SKM-1 (cell line): ENCODE data around the gene AKAP5.

Source experiments
- DNase-seq: peaks from one replicate; lab custom pipeline; 2025; ENCODE audit not compliant: unreplicated experiment; lab: John Stamatoyannopoulos, UW

The AKAP5 gene

DNA sequence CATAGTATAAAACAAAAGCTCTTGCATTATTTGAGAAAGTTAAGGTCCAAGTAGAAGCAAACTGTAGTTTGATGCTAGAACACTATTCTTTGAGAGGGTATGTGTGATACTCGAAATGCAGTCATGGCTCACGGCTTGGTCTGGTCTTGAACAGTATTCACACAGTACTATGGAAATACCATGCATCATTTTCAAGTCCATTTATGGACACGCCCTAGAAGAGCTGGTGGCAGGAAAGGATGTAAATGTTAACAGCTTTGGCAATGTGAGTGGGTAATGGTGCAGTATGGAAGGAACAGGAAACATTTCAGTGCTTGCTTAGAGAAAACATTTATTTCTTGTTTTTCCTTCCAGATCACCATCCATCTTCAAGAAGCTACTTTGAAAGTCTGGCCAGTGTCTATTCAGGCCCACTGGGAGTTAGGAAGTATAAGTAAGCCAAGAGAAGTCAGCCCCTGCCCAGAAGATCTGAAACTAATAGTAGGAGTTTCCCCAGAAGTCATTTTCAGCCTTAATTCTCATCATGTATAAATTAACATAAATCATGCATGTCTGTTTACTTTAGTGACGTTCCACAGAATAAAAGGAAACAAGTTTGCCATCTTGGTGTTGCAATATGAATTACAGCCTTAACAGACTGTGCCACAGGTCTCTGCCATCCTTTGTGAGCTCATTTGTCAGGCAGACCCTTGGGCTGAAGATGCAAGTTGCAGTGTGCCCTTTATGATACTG is 5.7 kb upstream of the AKAP5 start:
- DNase-seq = no peak

DNA sequence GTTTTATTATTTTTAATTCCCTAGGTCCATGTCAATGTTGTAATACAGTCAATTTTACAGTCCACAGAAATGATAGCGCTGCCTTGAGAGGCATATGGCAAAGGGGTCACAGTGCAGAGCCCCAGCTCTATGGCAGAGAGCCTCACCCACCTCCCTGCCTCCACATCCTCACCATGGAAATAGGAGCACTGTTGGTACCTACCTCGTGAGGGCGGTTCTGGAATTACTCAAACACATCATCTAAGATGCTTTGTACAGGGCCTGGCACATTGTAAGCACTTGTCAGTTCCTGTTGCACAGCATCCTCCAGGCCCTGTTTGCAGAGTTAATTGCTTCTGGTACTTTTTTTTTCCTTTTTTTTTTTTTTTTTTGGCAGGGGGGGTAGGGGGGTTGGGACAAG is 4.1 kb upstream of the AKAP5 start:
- DNase-seq = no peak

DNA sequence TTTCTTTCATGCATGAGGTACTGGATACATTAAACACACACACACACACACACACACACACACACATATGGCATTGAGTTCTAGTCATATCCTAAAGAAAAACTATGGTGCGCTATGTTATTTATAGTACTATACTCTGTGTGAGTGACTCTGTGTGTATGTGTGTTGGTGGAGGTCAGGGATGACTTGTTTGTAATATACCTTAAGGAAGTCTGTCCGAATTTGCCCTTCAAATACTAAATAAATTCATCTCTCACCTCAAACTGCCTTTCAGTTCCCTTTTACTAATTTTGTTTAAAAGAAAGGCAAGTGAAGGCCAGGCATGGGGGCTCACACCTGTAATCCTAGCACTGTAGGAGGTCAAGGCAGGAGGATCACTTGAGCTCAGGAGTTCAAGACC is 2.1 kb upstream of the AKAP5 start:
- DNase-seq = no peak

DNA sequence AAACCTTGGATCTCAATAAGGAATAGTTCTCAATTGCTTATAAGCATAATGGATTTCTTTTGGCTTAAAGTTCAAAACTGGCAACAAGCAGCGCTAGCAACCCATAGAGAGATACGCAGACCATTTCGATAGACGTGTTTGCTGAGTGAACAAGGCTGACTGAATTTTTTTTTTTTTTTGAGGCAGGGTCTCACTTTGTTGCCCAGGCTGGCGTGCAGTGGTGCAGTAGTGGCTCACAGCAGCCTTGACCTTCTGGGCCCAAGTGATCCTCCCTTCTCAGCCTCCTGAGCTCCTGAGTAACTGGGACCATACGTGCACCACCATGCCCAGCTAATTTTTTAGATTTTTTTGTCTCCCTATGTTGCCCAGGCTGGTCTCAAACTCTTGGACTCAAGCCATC is 1.4 kb upstream of the AKAP5 start:
- DNase-seq = no peak

DNA sequence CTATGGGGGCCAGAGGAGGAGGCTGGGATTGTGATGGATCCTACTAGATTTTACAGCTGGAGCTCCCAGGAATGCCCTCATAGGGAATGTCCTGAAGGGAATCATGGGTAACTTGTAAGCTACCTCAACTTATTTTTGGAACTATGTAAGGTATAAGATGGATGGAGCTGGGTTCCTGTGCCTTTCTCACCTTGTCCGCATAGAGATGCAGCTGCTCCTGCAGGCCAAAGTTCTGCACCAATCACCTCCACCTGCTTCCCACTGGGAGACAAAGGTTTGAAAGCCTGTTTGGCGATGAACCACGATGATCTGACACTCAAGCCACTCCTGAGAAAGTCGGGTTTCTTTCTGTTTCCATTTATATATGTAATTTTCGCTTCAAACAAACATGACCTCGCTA is 648 bp upstream of the AKAP5 start:
- DNase-seq = no peak

DNA sequence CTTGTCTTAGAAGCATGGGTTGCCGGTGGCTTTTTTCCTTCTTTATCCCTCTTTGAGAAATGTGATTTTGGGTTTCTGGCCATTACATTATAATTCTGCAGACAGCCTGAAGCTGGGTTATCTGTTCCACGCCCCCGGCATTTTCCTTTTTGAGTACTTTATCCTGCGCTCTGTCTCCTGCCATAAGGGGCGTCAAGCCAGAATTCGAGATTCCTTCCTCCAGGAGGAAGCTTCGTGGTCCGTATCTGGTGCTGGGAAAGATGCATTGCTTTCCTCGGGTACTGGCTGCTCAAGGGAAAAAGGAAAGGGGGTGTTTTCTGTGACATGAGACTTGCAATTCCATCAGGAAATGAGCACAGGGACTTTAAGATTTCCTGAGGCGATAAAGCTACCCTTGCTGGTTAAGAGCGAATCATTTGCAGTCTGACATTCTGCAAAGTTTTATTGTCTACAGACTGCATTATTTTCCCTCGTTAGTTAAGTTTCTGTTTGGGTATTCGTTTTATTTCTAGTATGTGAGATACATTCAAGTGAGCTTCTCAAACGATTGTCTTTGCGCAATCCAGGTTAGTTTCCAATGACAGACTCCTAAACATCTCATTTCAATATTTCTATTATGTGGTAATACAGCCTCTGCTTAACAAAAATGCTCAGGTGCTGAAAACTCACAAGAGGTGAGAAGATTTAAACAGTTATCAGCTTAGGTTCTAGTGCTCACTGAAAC is 694 bp downstream of the AKAP5 start:
- DNase-seq = no peak

DNA sequence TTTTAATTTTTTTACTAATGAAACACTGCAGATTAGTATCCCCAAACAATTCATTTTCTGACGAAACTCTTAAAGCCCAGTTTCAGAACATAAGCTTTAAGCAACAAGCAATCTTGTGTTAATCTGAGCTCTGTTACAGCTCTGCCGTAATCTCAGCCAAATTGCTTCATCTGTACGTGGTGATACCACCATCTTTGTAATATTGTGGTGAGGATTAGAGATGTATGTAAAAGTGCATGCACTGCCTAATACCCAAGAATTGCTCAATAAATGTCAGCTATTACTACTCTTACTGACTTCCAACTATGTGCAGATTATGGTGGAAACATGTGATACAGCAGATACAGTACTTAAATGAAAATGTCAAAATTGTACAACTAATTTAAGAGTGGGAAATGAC is 1.8 kb downstream of the AKAP5 start:
- no peak for DNase-seq

DNA sequence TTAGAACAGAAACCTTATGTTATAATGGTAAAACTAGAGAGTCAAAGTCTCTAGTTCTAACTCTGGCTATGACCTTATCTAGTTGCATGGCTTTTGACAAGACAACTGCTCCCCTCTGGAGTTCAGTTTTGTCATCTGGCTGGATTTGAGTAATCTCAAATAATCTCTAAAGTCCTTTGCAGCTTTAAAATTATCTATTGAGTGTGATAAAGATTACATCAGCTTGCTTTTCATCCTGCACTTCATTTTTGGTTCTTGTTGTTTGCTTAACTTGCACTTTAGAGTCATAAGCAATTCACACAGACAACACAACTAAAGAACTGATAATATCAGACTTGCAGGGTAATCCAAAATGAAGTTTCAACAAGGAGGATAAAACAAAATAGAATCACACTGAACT is 2.3 kb downstream of the AKAP5 start:
- DNase-seq = no peak

DNA sequence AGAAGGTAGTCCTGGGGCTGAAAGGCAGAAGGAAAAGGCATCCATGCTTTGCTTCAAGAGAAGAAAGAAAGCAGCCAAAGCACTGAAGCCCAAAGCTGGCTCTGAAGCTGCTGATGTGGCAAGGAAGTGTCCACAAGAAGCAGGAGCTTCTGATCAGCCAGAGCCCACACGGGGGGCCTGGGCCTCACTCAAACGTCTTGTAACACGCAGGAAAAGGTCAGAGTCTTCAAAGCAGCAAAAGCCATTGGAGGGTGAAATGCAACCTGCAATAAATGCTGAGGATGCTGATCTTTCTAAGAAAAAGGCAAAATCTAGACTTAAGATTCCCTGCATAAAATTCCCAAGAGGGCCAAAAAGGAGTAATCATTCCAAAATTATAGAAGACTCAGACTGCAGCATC is 3.2 kb downstream of the AKAP5 start:
- no peak for DNase-seq

DNA sequence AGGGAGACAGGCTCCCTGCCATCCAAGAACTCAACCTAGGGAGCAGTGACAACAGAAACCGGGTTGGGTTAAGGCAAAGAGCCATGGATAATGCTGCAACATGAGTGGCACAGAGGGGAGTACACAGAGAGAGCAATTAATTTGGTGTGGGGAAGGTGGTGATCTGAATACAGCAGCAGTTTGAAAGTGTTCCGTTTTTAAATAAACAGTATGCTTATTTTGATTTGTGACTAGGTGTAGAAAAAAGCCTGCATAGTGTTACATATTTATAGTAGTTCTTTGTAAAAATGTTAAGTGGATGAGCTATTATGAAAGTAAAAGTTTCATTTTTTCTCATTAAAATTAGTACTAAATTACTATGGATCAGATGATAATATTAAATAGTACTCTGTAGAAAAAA is 8.7 kb downstream of the AKAP5 start:
- no peak for DNase-seq

DNA sequence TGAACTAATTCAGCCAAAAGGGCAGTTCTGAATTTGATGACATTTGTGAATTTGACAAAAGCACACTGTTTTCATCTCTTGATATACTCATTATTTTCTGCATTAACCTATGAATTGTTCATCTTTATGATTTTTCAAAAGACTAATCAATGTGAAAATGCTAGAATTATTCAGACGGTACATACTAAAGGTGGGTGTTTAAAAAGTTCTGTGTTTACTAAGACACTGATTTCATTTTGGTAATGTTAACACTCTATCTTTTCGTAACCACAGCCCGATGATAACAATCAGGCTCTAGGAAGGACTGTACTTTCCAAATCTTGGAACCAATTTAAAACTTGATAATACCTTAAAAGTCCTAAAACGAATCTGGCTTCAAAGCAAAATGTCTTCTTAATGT is 9.4 kb downstream of the AKAP5 start:
- DNase-seq = no peak

DNA sequence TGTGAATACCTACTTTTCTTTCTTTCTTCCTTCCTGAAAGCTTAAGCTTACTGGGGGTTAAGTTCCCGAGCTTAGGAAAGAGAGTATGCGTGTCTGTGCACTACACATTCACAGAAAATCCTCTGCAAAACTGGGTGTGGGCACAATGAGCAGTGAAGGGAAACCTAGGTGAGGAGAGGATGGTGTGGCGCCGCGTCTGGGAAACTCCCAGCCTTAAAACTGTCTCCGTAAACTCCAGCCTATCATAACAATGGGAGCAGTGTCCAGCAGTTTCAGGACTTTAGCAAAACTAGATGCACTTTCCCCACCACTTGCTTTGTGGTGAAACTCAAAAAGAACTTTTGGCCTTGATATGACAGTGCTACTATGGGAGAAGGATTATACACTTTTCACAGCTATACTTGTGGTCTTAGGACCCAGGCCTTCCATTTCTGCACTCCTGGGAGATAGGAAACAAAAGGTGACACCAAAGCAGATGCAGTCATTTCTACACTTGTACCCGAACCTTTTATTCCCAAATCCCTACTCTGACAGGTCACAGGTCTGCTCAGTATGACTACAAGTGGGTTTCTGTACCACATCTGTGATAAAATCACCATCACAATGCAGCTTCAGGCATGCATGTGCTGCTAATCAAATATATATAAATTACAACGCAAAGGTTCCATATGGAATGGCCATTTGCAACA is 10.4 kb downstream of the AKAP5 start:
- no peak for DNase-seq

DNA sequence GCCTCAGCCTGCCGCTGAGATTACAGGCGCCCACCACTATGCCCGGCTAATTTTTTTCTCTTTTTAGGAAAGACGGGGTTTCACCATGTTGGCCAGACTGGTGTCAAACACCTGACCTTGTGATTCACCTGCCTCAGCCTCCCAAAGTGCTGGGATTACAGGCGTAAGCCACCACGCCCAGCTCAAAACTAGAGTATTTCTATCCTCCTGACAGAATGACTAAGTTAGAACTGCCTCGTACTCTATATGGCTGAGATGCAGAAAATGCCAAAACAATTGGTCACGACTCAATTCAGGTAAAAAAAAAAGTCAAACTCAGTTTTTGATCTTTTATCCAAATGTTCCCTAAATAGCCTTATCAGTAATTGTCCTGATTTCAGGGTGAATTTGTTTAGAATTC is 11.1 kb downstream of the AKAP5 start:
- no peak for DNase-seq

DNA sequence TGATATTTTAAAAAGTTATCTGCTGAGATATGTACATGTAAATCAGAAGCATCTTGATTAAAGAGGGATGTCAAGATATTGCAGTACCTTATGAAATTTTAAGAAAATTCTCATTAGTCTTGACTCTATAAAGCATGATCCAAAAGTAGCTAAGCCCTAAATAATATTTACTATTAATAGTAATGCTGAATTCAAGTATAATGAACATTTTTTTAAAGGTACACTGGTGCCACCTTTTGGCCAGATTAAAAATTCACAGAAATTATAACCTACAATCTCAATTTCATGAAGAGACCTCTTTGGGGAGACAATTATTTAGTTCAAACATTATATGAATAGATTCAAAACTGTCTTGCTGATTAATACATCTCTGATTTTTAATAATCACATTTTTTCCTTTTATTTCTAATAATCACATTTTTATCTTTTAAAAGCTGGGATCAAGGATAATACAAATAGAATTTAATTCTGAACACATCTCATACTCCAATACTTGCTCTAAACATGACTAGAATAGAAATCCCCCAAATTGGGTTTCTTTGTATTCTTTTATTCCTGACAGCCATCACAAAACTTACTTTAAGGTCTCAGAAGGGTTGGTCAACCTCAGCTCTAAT is 13.4 kb downstream of the AKAP5 start:
- DNase-seq = peak; percentile 0

DNA sequence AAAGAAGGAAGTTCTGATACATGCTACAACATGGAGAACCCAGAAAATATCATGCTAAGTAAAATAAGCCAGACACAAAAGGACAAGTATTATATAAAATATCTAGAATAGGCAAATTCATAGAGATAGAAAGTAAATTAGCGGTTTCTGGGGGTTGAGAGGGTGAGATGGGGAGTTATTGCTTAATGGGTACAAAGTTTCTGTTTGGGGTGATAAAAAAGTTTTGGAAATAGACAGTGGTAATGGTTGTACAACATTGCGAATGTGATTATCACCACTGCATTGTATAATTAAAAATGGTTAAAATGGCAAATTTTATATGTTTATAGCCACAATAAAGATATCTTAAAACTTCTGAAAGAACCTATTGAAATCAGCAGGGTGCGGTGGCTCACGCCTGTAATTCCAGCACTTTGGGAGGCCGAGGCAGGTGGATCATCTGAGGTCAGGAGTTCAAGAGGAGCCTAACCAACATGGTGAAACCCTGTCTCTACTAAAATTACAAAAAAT is 23.3 kb downstream of the AKAP5 start:
- DNase-seq = no peak

DNA sequence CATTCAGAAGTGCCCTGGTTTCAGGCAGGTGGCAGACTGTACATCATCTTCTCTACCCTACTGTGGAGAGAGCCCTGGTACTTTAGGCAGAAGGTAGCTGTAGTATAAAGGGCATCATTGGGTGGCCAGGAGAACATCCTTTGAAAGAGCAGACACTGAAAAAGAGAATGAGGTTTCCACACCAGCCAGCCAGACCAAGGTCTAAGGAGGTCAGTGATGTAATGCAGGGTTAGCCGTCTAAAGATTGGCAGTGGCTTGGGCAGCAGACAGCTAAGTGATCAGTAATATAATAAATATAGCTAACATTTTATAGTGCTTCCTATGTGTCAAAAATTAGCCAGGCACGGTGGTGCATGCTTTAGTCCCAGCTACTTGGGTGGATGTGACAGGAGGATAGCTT is 26.3 kb downstream of the AKAP5 start:
- no peak for DNase-seq

DNA sequence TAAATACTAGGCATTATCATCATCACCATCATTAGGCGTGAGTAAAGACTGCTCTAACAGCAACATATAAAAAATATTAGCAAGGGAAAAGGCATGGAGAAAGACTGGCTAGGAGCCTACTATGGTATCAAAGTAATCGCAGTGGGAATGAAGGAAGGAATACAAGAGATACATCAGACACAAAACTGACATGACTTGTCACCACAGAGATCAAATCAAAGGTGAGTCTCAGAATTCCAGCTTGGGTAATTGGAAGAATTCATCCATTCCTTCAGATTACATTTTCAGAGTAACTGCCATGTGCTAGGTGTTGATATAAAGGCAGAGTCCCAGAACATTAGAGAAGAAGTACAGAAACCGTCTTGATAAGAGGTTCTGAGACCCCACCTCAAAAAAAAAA is 28.2 kb downstream of the AKAP5 start:
- no peak for DNase-seq

DNA sequence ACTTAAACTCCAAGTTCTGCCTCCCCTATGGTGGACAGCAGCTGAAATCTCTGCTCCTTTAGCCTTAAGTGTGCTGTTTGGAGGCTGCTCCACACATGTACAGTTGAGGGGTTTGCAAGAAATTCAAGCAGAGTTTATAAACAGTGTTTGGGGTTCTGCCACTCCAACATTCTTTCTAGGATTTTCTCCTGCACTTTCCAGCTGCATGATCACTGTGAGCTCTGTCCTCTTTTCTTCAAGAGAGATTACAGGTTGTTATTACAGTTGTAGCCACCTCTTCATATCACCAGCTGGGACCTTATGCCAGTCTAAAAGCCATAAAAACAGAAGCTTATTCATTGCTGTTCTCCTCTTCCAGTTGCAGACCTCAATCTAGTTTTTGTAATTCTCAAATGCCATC is 30.0 kb downstream of the AKAP5 start:
- no peak for DNase-seq

DNA sequence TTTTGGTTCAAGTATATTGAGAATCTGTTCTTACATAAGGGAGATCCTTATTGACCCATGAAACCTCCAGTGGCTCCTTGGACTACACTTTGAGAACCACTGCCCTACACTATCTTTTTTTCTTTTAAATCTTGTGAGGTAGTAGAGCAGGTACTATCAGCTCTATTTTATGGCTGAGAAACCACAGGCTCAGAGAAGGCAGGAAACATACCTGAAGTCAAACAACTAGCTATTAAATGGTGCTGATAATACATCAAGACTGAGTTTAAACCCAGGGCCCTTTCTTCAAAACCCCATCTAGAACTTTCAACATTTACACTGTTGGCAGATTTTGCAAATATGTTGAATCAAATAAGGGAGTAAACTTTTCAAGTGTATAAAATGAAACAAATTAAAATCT is 31.5 kb downstream of the AKAP5 start:
- DNase-seq = no peak

DNA sequence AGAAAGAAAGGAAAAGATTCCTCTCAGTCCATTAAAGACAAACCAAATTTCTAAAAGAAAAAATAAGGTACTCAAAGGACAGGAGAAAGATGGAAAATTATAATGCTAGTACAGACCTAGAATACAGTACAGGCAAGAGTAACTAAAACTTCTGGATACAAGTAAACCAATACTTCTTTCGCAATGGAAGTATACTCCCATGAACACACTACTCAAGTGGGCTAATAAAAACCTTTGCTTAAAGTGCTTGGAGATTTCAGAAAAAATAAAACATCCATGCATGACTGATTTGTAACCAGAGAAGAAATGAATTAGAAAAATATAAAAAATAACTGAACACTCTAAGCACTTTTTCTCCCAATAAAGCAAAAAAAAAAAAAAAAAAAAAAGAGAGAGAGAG is 34.8 kb downstream of the AKAP5 start:
- no peak for DNase-seq

DNA sequence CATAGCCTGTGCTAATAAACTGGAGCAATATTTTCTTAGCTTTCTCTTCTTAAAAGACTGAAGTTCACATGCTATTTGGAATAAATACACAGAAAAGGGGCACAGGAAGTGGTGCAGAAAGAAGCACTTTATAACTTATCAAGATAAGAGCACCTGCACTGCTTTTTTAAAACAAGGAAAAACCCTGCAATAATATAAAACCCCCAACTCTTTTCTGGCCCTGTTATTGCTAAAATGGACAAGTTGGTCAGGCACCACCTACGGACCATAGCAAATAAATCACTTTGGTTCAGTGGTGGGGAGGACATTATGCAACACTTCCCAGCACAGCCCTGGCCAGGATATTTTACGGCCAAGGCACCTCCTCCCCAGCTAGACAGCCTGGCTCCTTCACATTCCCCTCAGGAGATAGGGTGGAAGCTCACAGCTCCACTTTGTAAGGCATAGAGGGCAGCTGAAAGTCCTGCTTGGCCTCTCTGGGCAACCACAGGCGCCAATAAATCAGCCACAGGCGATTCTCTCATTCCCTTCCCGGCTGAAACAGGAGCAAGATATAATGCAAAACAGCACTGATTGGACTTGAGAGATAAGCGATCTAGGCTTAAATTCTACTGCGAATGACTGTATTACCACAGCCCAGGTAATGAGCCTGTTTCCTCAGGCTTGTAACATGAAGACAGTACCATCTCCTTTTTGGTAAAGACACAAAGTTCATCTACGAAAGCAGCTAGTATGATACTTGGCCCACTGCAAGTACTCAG is 36.3 kb downstream of the AKAP5 start:
- DNase-seq = no peak
